Measurements from ENCODE around the gene IL17RE. TPM values are rescaled to one million over a fixed set of nuclear protein-coding genes. Genes with fewer than 3 reads are reported as not detected.

Gene IL17RE
- total and polyA plus RNA-seq, 12 donors, result 0.22 to 4.3 (median 1.5) TPM

GRCh38 chr3:9912294-9912935, 9.8 kb downstream of the IL17RE start:
- Histone ChIP-seq H3K27me3 (no peaks in the 10 kb centered on the region), H3K27ac (peak overlapping the region in 3 of 5 donors; percentile 27 to 65 (median 29)), H3K4me3 (no peak overlapping the region), H3K36me3 (replicated peaks in 1 of 2) (no peaks in the 10 kb centered on the region), H3K9me3 (replicated peaks in 1 of 3) (no peaks in the 10 kb centered on the region), H3K4me1 (replicated peaks in 1 of 2) (peaks cover 23 to 47% of the 10 kb centered on the region in 2 donors)
- intact Hi-C loops (cut with DNase I), result no loop called here
- peak in 2 of 7 donors; percentile 32 to 61 for DNase-seq
- peak in 1 of 6 experiments; percentile 3 for TF ChIP-seq CTCF (IDR thresholded peaks at IDR 0.05)
- peak in 1 of 2 donors; percentile 27 for TF ChIP-seq POLR2A (IDR thresholded peaks at IDR 0.05)
- WGBS, 4 donors, result 44 to 65% (median 54%) methylated on average over 6 to 7 of the region's 7 CpGs

GRCh38 chr3:9913601-9914000, 11.0 kb downstream of the IL17RE start:
- peaks cover 31 to 59% of the 10 kb centered on the region in 2 donors for H3K4me1 ChIP-seq (replicated peaks in 1 of 2)
- no peaks in the 10 kb centered on the region for H3K9me3 ChIP-seq (replicated peaks in 1 of 3)
- H3K27ac ChIP-seq, result peak overlapping the region in 3 of 5 donors; percentile 79 to 95 (median 93)
- TF ChIP-seq CTCF (IDR thresholded peaks at IDR 0.05) (no peak), POLR2A (IDR thresholded peaks at IDR 0.05) (no peak)
- no peaks in the 10 kb centered on the region for H3K36me3 ChIP-seq (replicated peaks in 1 of 2)
- 55 to 71% (median 57%) methylated on average over 5 of the region's 5 CpGs for WGBS, 4 donors
- DNase-seq, result peak in 1 of 7 donors; percentile 34
- H3K27me3 ChIP-seq, result no peaks in the 10 kb centered on the region
- H3K4me3 ChIP-seq, result no peak overlapping the region
- intact Hi-C loops (cut with DNase I), result no loop called here

- WGBS, 4 donors, result 35 to 55% (median 47%) methylated on average over 1 of the region's 1 CpG
- Histone ChIP-seq H3K4me3 (no peak overlapping the region), H3K27ac (peak overlapping the region in 3 of 5 donors; percentile 79 to 95 (median 93)), H3K36me3 (replicated peaks in 1 of 2) (no peaks in the 10 kb centered on the region), H3K9me3 (replicated peaks in 1 of 3) (no peaks in the 10 kb centered on the region), H3K4me1 (replicated peaks in 1 of 2) (peaks cover 31 to 62% of the 10 kb centered on the region in 2 donors), H3K27me3 (no peaks in the 10 kb centered on the region)
- intact Hi-C loops (cut with DNase I), result no loop called here
- no peak for TF ChIP-seq CTCF (IDR thresholded peaks at IDR 0.05)
- no peak for TF ChIP-seq POLR2A (IDR thresholded peaks at IDR 0.05)
- peak in 3 of 7 donors; percentile 41 to 72 (median 56) for DNase-seq
These were observed 11.4 kb downstream of the IL17RE start for GRCh38 chr3:9914011-9914410.

GRCh38 chr3:9914559-9915253, 12.1 kb downstream of the IL17RE start:
- Histone ChIP-seq H3K27ac (peak overlapping the region; percentile 64 to 95 (median 84)), H3K27me3 (no peaks in the 10 kb centered on the region), H3K4me1 (replicated peaks in 1 of 2) (peaks cover 31 to 62% of the 10 kb centered on the region in 2 donors), H3K9me3 (replicated peaks in 1 of 3) (no peaks in the 10 kb centered on the region), H3K4me3 (peak overlapping the region in 2 of 4 donors; percentile 20 to 69), H3K36me3 (replicated peaks in 1 of 2) (no peaks in the 10 kb centered on the region)
- 19 to 35% (median 28%) methylated on average over 6 to 15 of the region's 15 CpGs for WGBS, 4 donors
- TF ChIP-seq CTCF (IDR thresholded peaks at IDR 0.05) (no peak), POLR2A (IDR thresholded peaks at IDR 0.05) (no peak)
- intact Hi-C loops (cut with DNase I), result no loop called here
- no peak for DNase-seq
